Caco-2 (cell line): ENCODE measurements around the gene PPRC1. TPM values are rescaled to one million over a fixed set of nuclear protein-coding genes. Genes with fewer than 3 reads are reported as not detected.

Experiments used
- BruUV-seq: library from RNA; stranded (reverse); fragments of 400-500 nt; replicated peaks from 2 replicates; lab custom pipeline; 2021; lab: Mats Ljungman, UMichigan
- CTCF ChIA-PET: fragments of 300-600 bp; sonication (Branson Sonifier 250); formaldehyde crosslinking; loops from one replicate; lab custom pipeline; 2022; ENCODE audit warnings: antibody characterized with exemption; lab: Charles Lee
- POLR2A ChIA-PET: fragments of 300-600 bp; sonication (Branson Sonifier 250); formaldehyde crosslinking; loops from one replicate; lab custom pipeline; 2022; ENCODE audit warnings: antibody characterized with exemption; lab: Charles Lee
- DNase-seq, 2 experiments: peaks; one replicate each; pipeline versions ENCODE4 v3.0.0 to v3.0.0-alpha.2; 2020 to 2022
- H3K27me3 ChIP-seq: replicated peaks from 2 replicates; pipeline ENCODE4 v1.6.0; 2011; ENCODE audit warnings: low read length; ENCODE audit not compliant: control insufficient read depth, insufficient read depth
- H3K36me3 ChIP-seq: 2 replicates; pipeline ENCODE4 v1.5.1; 2011; ENCODE audit warnings: low read length; ENCODE audit not compliant: control insufficient read depth, insufficient read depth
- H3K4me1 ChIP-seq: fragments of 250-450 bp; sonication (Bioruptor Pico); 2 replicates; pipeline ENCODE4 v1.5.1; 2020; ENCODE audit warnings: mild to moderate bottlenecking
- H3K4me3 ChIP-seq: 2 replicates; pipeline ENCODE4 v1.5.1; 2011; ENCODE audit warnings: low read depth, mild to moderate bottlenecking, control low read depth, low read length
- H3K9me3 ChIP-seq: fragments of 250-450 bp; sonication (Bioruptor Pico); 2 replicates; pipeline ENCODE4 v1.5.1; 2020; ENCODE audit warnings: mild to moderate bottlenecking, moderate library complexity
- H3K27ac Mint-ChIP-seq: one replicate; pipeline ENCODE4 v1.8.0; 2022; ENCODE audit warnings: mixed read lengths; ENCODE audit not compliant: unreplicated experiment
- H3K27me3 Mint-ChIP-seq: one replicate; pipeline ENCODE4 v1.8.0; 2022; ENCODE audit warnings: mixed read lengths; ENCODE audit not compliant: insufficient read depth, unreplicated experiment
- H3K36me3 Mint-ChIP-seq: one replicate; pipeline ENCODE4 v1.8.0; 2022; ENCODE audit warnings: mild to moderate bottlenecking, mixed read lengths; ENCODE audit not compliant: insufficient read depth, unreplicated experiment
- H3K4me1 Mint-ChIP-seq: one replicate; pipeline ENCODE4 v1.8.0; 2022; ENCODE audit warnings: low read depth, mixed read lengths; ENCODE audit not compliant: unreplicated experiment
- H3K4me3 Mint-ChIP-seq: one replicate; pipeline ENCODE4 v1.8.0; 2022; ENCODE audit warnings: mild to moderate bottlenecking, moderate library complexity, mixed read lengths; ENCODE audit not compliant: unreplicated experiment
- H3K9me3 Mint-ChIP-seq: one replicate; pipeline ENCODE4 v1.8.0; 2022; ENCODE audit warnings: mixed read lengths; ENCODE audit not compliant: unreplicated experiment
- CTCF ChIP-seq, 2 experiments: fragments of 200-600 bp in 1 of 2; IDR thresholded peaks; 1 replicate in 1 of 2; 2 replicates in 1 of 2; pipeline versions ENCODE4 v1.5.1 to v1.8.0; 2011 to 2022; ENCODE audit warnings: antibody characterized with exemption in 1 of 2, control low read depth in 1 of 2, inconsistent platforms in 1 of 2, low read depth in 1 of 2, low read length in 1 of 2, mild to moderate bottlenecking in 1 of 2, moderate library complexity in 1 of 2; ENCODE audit not compliant: insufficient read depth in 1 of 2, severe bottlenecking in 1 of 2, unreplicated experiment in 1 of 2
- intact Hi-C: fragments of 100-400 bp; cut with micrococcal nuclease; formaldehyde crosslinking; loops from one replicate; pipeline ENCODE4 v1.10.0; 2022; ENCODE audit not compliant: unreplicated experiment
- total RNA-seq: library from RNA; stranded (reverse); gene quantifications from 2 replicates; pipeline ENCODE4 v1.2.3, GENCODE V29; 2022

PPRC1 gene
- total RNA-seq, 1 experiment from 2014 or later = 66.6 TPM

GRCh38 chr10:102106998-102107397 lies 25.8 kb upstream of the PPRC1 start:
- intact Hi-C loops = no loop called here
- H3K4me1 ChIP-seq = no peaks in the 10 kb centered on the region
- H3K36me3 Mint-ChIP-seq = peaks cover 10% of the 10 kb centered on the region
- H3K27me3 Mint-ChIP-seq = no peaks in the 10 kb centered on the region
- peaks cover 9% of the 10 kb centered on the region for H3K36me3 ChIP-seq
- H3K9me3 ChIP-seq = no peaks in the 10 kb centered on the region
- ChIA-PET POLR2A (no interaction called here), CTCF (no interaction called here)
- TF ChIP-seq CTCF (IDR thresholded peaks at IDR 0.05; ENCODE audit: insufficient read depth in 1 of 2, low read depth in 1 of 2, low read length in 1 of 2, severe bottlenecking in 1 of 2, unreplicated experiment in 1 of 2) = no peak
- H3K4me3 Mint-ChIP-seq = no peak overlapping the region
- no peak overlapping the region for H3K27ac Mint-ChIP-seq
- H3K27me3 ChIP-seq = no peaks in the 10 kb centered on the region
- H3K9me3 Mint-ChIP-seq = no peaks in the 10 kb centered on the region
- no peaks in the 10 kb centered on the region for H3K4me1 Mint-ChIP-seq
- BruUV-seq = no TSS peak
- no peak for DNase-seq
- H3K4me3 ChIP-seq = no peak overlapping the region

GRCh38 chr10:102109166-102110116 lies 23.4 kb upstream of the PPRC1 start:
- H3K9me3 Mint-ChIP-seq = no peaks in the 10 kb centered on the region
- no peak for DNase-seq
- H3K4me3 Mint-ChIP-seq = no peak overlapping the region
- Histone ChIP-seq H3K4me3 (no peak overlapping the region), H3K27me3 (no peaks in the 10 kb centered on the region), H3K4me1 (0 out of 2 replicates have a peak, but pooled peaks cover 7% of the 10 kb centered on the region), H3K9me3 (no peaks in the 10 kb centered on the region), H3K36me3 (peaks cover 9% of the 10 kb centered on the region)
- peaks cover 10% of the 10 kb centered on the region for H3K4me1 Mint-ChIP-seq
- ChIA-PET CTCF (no interaction called here), POLR2A (interaction anchor here (0.7 kb wide), 1 partner anchor 1498 kb away, joined by 4 read pairs; no protein-coding TSS in a partner anchor)
- BruUV-seq = no TSS peak
- H3K36me3 Mint-ChIP-seq = peaks cover 10% of the 10 kb centered on the region
- intact Hi-C loops = no loop called here
- H3K27me3 Mint-ChIP-seq = no peaks in the 10 kb centered on the region
- no peak for TF ChIP-seq CTCF (IDR thresholded peaks at IDR 0.05; ENCODE audit: insufficient read depth in 1 of 2, low read depth in 1 of 2, low read length in 1 of 2, severe bottlenecking in 1 of 2, unreplicated experiment in 1 of 2)
- no peak overlapping the region for H3K27ac Mint-ChIP-seq

- Histone ChIP-seq H3K4me1 (peaks cover 15% of the 10 kb centered on the region; the same call in 1 of the 2 replicates), H3K9me3 (no peaks in the 10 kb centered on the region), H3K27me3 (no peaks in the 10 kb centered on the region), H3K4me3 (no peak overlapping the region), H3K36me3 (peaks cover 9% of the 10 kb centered on the region)
- CTCF ChIA-PET = no interaction called here
- no peak overlapping the region for H3K4me3 Mint-ChIP-seq
- BruUV-seq = no TSS peak
- peaks cover 18% of the 10 kb centered on the region for H3K36me3 Mint-ChIP-seq
- POLR2A ChIA-PET = no interaction called here
- DNase-seq = no peak
- intact Hi-C loops = no loop called here
- H3K9me3 Mint-ChIP-seq = no peaks in the 10 kb centered on the region
- H3K27me3 Mint-ChIP-seq = no peaks in the 10 kb centered on the region
- H3K4me1 Mint-ChIP-seq = peaks cover 26% of the 10 kb centered on the region
- TF ChIP-seq CTCF (IDR thresholded peaks at IDR 0.05; ENCODE audit: insufficient read depth in 1 of 2, low read depth in 1 of 2, low read length in 1 of 2, severe bottlenecking in 1 of 2, unreplicated experiment in 1 of 2) = no peak
- H3K27ac Mint-ChIP-seq = no peak overlapping the region
These were observed 21.6 kb upstream of the PPRC1 start for GRCh38 chr10:102111276-102111675.
